ENCODE measurements around the gene NACAD.

The NACAD gene

GRCh38 chr7:45112648-45113047 lies 23.9 kb upstream of the NACAD start:
- DNase-seq: no peak

GRCh38 chr7:45111298-45112223 lies 22.8 kb upstream of the NACAD start, which contains the start of gene TBRG4:
Gene TBRG4 (minus strand): TSS chr7:45111697. CDS start chr7:45109237, 2,460 bp downstream.
- peak; percentile 61 for DNase-seq

- no peak for DNase-seq
These were observed 20.1 kb upstream of the NACAD start for GRCh38 chr7:45108863-45109262.

GRCh38 chr7:45107356-45107755 lies 18.6 kb upstream of the NACAD start:
- no peak for DNase-seq

GRCh38 chr7:45106820-45107219 lies 18.1 kb upstream of the NACAD start:
- DNase-seq: no peak

GRCh38 chr7:45105588-45106188 lies 16.9 kb upstream of the NACAD start:
- DNase-seq: no peak

GRCh38 chr7:45104844-45105587 lies 16.2 kb upstream of the NACAD start:
- DNase-seq: no peak

- no peak for DNase-seq
These were observed 15.4 kb upstream of the NACAD start for GRCh38 chr7:45103958-45104843.

- DNase-seq: no peak
These were observed 14.3 kb upstream of the NACAD start for GRCh38 chr7:45102785-45103712.

GRCh38 chr7:45101748-45102147 lies 13.0 kb upstream of the NACAD start:
- no peak for DNase-seq

- DNase-seq: no peak
These were observed 12.2 kb upstream of the NACAD start for GRCh38 chr7:45100761-45101480.

GRCh38 chr7:45099891-45100760 lies 11.4 kb upstream of the NACAD start:
- DNase-seq: no peak

GRCh38 chr7:45098983-45099839 lies 10.4 kb upstream of the NACAD start:
- DNase-seq: no peak

GRCh38 chr7:45092931-45093235 lies 4.1 kb upstream of the NACAD start:
- DNase-seq: no peak

GRCh38 chr7:45092100-45092930 lies 3.5 kb upstream of the NACAD start:
- DNase-seq: no peak

- peak; percentile 33 for DNase-seq
These were observed 647 bp upstream of the NACAD start for GRCh38 chr7:45089341-45089891.

- DNase-seq: no peak
These were observed 545 bp downstream of the NACAD start for GRCh38 chr7:45088146-45088701.

All from NCI-H524 treated with DMSO at 0.1 percent for 48 hours (cell line).